HG02642 (cell line): Measurements from ENCODE around the gene PPIA.
"Not testable (repeated sequence)": the region's sequence is repeated elsewhere in the genome, so short reads cannot be mapped to it uniquely, and the experiment has no call there.

Experiments used
- ATAC-seq: cut with Tn5 transposase; IDR thresholded peaks from one replicate; pipeline ENCODE4 v1.9.1; 2021; ENCODE audit warnings: mild to moderate bottlenecking; ENCODE audit not compliant: unreplicated experiment, poor library complexity

The PPIA gene

DNA sequence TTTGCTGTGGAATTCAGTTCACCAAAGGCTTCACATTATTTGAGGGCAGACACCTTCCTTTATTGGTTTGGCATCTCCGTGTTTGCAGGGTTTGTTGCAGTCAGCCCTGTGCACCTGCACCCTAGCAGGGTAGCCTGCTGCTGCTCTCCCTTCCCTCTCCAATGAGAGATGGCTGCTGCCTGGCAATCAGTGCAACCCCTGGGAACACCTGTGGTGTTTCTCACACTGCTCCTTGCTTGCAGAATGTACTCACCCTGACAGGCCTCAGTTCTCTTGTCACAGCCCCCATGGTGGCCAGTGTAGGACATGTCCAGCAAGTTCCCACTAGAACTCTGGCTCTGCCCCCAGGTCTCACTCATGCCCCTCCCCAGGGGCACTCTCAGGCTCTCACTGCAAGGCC lies 12.1 kb upstream of the PPIA start:
- ATAC-seq, result no peak

- not testable (repeated sequence) for ATAC-seq
Observed at GRCh38 chr7:44785218-44785617, 11.3 kb upstream of the PPIA start.

DNA sequence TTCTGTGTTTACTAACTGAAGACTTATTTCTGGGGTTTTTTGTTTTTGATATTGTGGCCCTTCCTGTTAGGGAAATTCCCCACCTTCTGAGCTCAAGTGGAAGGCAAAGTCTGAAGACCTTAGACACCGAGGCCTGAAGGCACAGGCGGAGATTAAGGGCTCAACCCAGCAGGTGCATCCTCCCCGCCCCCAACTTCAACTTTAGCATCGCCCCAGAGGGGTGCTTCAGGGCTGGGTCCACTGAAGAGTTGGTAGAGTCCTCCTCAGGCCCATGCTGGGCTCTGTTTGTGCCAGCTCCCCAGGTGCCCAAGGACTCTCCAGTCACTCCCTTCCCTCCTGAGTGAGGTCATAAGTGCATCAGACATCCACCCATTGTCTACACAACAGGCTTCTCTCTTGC lies 9.4 kb upstream of the PPIA start:
- no peak for ATAC-seq

GRCh38 chr7:44787762-44788161 lies 8.7 kb upstream of the PPIA start:
- ATAC-seq, result no peak

DNA sequence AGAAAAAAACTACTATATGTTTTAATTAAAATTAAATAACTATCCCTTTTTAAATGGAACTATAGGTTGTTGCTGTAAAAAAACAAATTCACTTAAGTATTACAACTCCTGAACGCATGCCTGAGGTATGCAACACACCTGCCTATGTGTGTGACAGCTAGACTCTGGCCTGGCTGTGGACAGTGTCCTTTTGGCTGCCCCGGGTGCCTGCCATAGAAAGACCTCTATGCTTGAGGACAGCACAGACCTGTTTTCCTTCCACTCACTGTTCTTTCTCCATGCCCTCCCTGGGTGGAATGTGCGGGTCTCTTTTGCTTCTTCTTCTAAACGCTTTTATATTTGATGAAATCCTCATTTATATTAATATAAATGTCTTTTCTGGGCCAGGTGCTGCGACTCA lies 6.5 kb upstream of the PPIA start:
- no peak for ATAC-seq

DNA sequence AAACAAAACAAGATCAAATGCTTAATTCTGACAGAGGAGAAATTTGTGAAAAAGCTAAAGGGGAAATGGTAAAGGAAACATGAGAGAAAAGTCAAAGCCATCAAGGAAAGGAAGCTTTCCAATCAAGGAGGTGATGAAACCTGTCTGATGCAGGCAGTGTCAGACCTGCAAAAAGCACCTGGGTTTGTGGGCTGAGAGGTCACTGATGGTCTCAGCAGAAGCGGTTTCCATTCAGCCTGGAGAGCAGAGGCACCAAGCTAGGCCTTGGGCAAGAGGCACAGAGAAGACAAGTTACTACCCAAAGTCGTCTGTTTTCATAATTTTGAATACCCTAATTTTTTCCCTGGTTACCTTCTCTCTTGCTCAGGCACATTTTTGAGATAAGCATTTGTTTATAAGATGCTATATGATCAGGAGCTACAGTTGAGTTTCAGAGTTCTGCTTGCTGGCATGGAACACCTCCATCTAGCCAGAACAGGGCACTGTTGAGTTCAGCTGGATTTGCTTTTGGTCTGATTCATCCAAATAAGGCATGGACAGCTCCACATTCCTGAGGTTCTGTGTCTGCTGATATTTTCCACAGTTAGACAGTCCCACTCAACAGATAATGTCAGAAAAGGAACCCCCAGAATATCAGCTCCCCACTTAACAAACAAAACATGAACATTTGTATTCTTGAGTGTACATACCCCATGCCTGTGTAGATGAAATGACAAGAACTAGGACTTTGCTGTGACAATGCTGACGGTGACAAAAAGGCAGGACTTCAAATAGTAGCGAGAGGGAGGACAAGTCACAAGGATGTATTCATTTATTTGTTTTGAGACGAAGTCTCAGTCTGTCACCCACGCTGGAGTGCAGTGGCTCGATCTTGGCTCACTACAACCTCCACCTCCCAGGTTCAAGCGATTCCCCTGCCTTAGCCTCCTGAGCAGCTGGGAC lies 4.9 kb upstream of the PPIA start:
- no peak for ATAC-seq

DNA sequence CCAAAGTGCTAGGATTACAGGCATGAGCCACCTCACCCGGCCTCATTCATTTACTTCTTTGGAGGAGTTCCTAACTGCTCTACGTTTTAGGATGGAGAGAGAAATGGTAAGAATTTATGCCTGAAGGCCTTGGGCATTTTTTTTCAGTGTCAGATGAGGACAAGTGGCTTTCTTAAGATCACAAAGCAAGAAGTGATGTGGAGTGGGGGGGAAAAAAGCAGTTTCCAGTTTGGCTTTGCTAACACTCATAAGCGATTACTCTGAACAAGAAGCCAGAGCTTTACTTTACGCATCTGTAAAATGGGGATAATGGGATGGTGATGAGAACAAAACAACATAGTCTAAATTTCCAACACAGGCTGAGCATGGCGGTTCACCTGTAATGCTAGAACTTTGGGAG lies 2.6 kb upstream of the PPIA start:
- ATAC-seq, result no peak

DNA sequence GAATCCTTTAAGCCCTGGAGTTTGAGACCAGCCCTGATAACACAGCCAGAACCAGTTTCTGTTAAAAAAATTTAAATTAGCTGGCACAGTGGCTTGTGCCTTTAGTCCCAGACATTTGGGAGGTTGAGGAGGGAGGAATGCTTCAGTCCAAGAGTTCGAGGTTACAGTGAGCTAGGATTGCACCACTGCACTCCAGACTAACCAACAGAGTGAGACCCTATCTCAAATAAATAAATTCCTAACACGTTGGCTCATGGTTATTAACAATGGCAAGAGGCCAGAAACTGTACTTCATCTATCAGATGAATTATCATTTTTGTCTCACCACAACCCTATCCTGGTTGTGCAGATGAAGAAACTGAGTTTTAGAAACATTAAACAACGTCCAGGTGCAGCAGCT lies 2.1 kb upstream of the PPIA start:
- no peak for ATAC-seq

GRCh38 chr7:44796034-44796503 lies 412 bp upstream of the PPIA start:
- ATAC-seq, result peak; percentile 27

DNA sequence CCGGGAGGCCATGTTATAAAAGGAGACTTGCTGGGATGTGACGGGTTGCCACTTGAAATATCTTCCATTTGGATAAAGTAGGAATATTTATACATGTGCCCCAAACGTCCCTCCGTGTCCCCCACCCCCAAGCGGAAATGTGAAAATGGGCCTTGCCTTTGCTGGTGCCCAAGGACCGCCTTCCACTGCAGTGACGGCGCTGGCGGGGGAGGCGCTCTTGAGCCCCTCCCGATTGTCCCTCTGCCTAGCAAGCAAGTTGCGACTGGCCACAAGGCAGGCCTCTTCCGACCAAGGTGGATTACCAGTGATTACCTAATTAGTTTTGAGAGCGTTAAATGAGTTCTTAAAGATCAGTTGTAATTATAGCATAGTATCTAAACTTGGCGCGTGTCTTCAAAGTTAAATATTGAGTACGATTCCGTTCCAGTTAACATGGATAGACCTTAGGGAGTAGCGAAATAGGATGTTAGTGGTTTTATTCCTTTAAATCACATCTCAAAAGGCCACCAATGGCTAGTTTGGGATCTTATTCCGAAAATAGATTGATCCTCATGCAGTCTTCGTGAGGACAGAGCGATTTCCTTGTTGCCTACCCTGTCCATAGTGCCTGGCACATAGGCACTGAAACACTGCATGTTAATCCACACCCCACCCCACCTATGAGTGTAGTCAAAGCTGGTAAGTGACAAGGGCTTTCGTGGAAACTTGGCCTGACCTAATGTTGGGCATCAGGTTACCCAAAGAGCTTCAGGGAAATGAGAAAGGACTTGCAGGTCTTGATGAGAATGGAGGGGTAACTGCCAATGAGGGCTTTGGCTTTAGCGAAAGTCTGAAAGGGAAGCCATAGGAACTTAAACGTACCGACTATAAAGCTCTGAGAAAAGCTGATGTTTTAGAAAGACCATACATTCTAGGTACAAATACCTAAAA lies 1.1 kb downstream of the PPIA start:
- ATAC-seq, result peak; percentile 48

- ATAC-seq, result no peak
Observed at GRCh38 chr7:44798649-44799305, 2.3 kb downstream of the PPIA start.

- ATAC-seq, result no peak
Observed at GRCh38 chr7:44799939-44800338, 3.5 kb downstream of the PPIA start.

GRCh38 chr7:44801890-44802289 lies 5.4 kb downstream of the PPIA start:
- no peak for ATAC-seq

DNA sequence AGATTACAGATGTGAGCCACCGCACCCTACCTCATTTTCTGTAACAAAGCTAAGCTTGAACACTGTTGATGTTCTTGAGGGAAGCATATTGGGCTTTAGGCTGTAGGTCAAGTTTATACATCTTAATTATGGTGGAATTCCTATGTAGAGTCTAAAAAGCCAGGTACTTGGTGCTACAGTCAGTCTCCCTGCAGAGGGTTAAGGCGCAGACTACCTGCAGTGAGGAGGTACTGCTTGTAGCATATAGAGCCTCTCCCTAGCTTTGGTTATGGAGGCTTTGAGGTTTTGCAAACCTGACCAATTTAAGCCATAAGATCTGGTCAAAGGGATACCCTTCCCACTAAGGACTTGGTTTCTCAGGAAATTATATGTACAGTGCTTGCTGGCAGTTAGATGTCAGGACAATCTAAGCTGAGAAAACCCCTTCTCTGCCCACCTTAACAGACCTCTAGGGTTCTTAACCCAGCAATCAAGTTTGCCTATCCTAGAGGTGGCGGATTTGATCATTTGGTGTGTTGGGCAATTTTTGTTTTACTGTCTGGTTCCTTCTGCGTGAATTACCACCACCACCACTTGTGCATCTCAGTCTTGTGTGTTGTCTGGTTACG lies 6.0 kb downstream of the PPIA start:
- no peak for ATAC-seq

GRCh38 chr7:44803828-44804519 lies 7.5 kb downstream of the PPIA start:
- ATAC-seq, result not testable (repeated sequence)

DNA sequence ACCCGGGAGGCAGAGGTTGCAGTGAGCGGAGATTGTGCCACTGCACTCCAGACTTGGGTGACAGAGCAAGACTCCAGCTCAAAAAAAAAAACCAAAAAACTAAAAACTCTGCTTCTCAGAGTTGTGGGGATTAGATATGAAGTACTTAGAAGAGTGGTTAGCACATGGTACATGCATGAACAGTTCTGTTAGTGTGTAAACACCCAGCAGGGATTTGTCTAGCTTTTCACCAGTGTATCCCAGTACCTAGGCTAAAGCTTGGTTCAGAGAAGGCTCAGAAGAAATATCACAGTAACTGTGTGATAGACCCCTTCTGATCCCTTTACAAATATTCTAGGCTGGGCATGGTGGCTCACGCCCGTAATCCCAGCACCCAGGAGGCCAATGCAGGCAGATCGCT lies 9.5 kb downstream of the PPIA start:
- ATAC-seq, result no peak

GRCh38 chr7:44808914-44809393 lies 12.5 kb downstream of the PPIA start:
- no peak for ATAC-seq

DNA sequence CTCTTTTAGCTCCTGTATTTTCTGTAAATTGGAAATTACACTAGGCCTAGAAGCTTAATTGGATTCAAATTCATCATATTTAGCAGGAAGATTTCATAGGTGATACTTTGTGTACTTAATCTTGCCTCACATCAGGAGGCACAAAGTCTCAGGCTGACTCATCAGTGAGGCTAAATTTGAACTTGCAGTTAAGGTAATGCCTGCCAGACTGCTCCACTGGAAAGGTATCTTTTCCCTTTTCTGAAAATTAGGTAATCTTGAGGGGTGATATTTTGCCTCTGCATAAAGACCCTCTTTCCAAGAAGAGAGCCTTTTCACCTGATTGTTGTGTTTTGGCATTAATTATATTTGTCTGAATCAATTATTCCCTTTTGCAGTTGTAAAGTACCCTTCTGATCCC lies 14.6 kb downstream of the PPIA start:
- no peak for ATAC-seq

GRCh38 chr7:44811571-44811970 lies 15.1 kb downstream of the PPIA start:
- ATAC-seq, result no peak
